ENCODE measurements around the gene NFATC3. TPM values are rescaled to one million over a fixed set of nuclear protein-coding genes. Genes with fewer than 3 reads are reported as not detected.

The NFATC3 gene
- polyA plus RNA-seq, 3 donors = 14.3 to 21.8 (median 15.8) TPM

- Histone ChIP-seq H4K20me1 (ENCODE audit: insufficient read depth, low read length) (peaks cover 6% of the 10 kb centered on the region), H3K4me1 (ENCODE audit: control insufficient read depth in 1 of 2, insufficient read depth in 2 of 2, low read length in 2 of 2) (peaks cover 25 to 49% of the 10 kb centered on the region in 2 donors), H3K79me2 (ENCODE audit: insufficient read depth, low read length) (no peaks in the 10 kb centered on the region), H3K36me3 (replicated peaks in 1 of 2; ENCODE audit: control insufficient read depth in 1 of 2, insufficient read depth in 2 of 2, low read length in 2 of 2) (peaks cover 11 to 17% of the 10 kb centered on the region in 2 donors), H3K9me3 (replicated peaks in 1 of 2; ENCODE audit: control insufficient read depth in 1 of 2, insufficient read depth in 1 of 2, low read length in 2 of 2) (no peaks in the 10 kb centered on the region), H3K9ac (ENCODE audit: insufficient read depth, low read length, poor library complexity, severe bottlenecking) (no peak overlapping the region), H3K4me3 (replicated peaks in 1 of 3; ENCODE audit: low read depth in 2 of 3, low read length in 3 of 3) (no peak overlapping the region), H3K4me2 (replicated peaks; ENCODE audit: extremely low read depth, low read length, poor library complexity, severe bottlenecking) (peak overlapping the region; percentile 84), H3K27me3 (ENCODE audit: control insufficient read depth in 2 of 2, insufficient read depth in 2 of 2, low read length in 2 of 2) (peaks cover 9 to 33% of the 10 kb centered on the region in 2 donors), H2AFZ (ENCODE audit: insufficient read depth, low read depth, low read length, poor library complexity, severe bottlenecking) (no peak overlapping the region), H3K27ac (ENCODE audit: low read depth in 1 of 2, low read length in 2 of 2) (no peak overlapping the region)
- intact Hi-C loops (cut with micrococcal nuclease) = loop anchor here in 1 of 2 donors (5.0 to 10.0 kb wide), 2 partner anchors 148 to 350 kb away; partner anchors contain the start of genes NFATC3 and NRN1L
- DNase-seq = no peak
- Mint-ChIP-seq H3K4me1 (peaks cover 28% of the 10 kb centered on the region), H3K4me3 (peak overlapping the region in 1 of 2 donors; percentile 74), H3K27me3 (ENCODE audit: low read depth in 3 of 3) (peaks cover 28 to 42% (median 31%) of the 10 kb centered on the region in 3 donors), H3K36me3 (peaks cover 10 to 17% of the 10 kb centered on the region in 2 donors), H3K27ac (no peak overlapping the region), H3K9me3 (peaks cover 0 to 19% (median 4%) of the 10 kb centered on the region in 7 donors)
- TF ChIP-seq, protein P1, sequence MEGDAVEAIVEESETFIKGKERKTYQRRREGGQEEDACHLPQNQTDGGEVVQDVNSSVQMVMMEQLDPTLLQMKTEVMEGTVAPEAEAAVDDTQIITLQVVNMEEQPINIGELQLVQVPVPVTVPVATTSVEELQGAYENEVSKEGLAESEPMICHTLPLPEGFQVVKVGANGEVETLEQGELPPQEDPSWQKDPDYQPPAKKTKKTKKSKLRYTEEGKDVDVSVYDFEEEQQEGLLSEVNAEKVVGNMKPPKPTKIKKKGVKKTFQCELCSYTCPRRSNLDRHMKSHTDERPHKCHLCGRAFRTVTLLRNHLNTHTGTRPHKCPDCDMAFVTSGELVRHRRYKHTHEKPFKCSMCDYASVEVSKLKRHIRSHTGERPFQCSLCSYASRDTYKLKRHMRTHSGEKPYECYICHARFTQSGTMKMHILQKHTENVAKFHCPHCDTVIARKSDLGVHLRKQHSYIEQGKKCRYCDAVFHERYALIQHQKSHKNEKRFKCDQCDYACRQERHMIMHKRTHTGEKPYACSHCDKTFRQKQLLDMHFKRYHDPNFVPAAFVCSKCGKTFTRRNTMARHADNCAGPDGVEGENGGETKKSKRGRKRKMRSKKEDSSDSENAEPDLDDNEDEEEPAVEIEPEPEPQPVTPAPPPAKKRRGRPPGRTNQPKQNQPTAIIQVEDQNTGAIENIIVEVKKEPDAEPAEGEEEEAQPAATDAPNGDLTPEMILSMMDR (IDR thresholded peaks at IDR 0.05) = no peak
- WGBS (ENCODE audit: insufficient coverage) = 77% methylated on average over 73 of the region's 73 CpGs
Measured at GRCh38 chr16:68235108-68235886, 150.1 kb downstream of the NFATC3 start.

GRCh38 chr16:68235887-68236136 is 150.6 kb downstream of the NFATC3 start, which contains the start of gene ESRP2:
Gene ESRP2, minus strand, starts transcription at chr16:68236127. Its CDS starts 82 bp downstream, at chr16:68236045.
- peaks cover 6% of the 10 kb centered on the region for H4K20me1 ChIP-seq (ENCODE audit: insufficient read depth, low read length)
- 4% methylated on average over 36 of the region's 36 CpGs for WGBS (ENCODE audit: insufficient coverage)
- no peak for DNase-seq

More at GRCh38 chr16:68235887-68236136, 150.6 kb downstream of the NFATC3 start, which contains the start of gene ESRP2:
- no peak within 1 kb of the TSS for H3K9ac ChIP-seq (ENCODE audit: insufficient read depth, low read length, poor library complexity, severe bottlenecking)
- intact Hi-C loops (cut with micrococcal nuclease) = loop anchor here in 1 of 2 donors (5.0 to 10.0 kb wide), 2 partner anchors 149 to 351 kb away; partner anchors contain the start of genes NFATC3 and NRN1L
- H3K36me3 ChIP-seq (replicated peaks in 1 of 2; ENCODE audit: control insufficient read depth in 1 of 2, insufficient read depth in 2 of 2, low read length in 2 of 2) = peaks cover 8 to 12% of the 10 kb centered on the region in 2 donors
- no peaks in the 10 kb centered on the region for H3K79me2 ChIP-seq (ENCODE audit: insufficient read depth, low read length)
- H3K27ac ChIP-seq (ENCODE audit: low read depth in 1 of 2, low read length in 2 of 2) = no peak within 1 kb of the TSS
- H3K27me3 ChIP-seq (ENCODE audit: control insufficient read depth in 2 of 2, insufficient read depth in 2 of 2, low read length in 2 of 2) = peaks cover 9 to 33% of the 10 kb centered on the region in 2 donors
- H3K4me1 ChIP-seq (ENCODE audit: control insufficient read depth in 1 of 2, insufficient read depth in 2 of 2, low read length in 2 of 2) = peaks cover 25 to 49% of the 10 kb centered on the region in 2 donors
- H3K9me3 ChIP-seq (replicated peaks in 1 of 2; ENCODE audit: control insufficient read depth in 1 of 2, insufficient read depth in 1 of 2, low read length in 2 of 2) = no peaks in the 10 kb centered on the region
- H3K9me3 Mint-ChIP-seq = peaks cover 0 to 19% (median 4%) of the 10 kb centered on the region in 7 donors
- peaks cover 6 to 13% of the 10 kb centered on the region in 2 donors for H3K36me3 Mint-ChIP-seq
- TF ChIP-seq, protein P1 (IDR thresholded peaks at IDR 0.05) = no peak
- peak within 1 kb of the TSS; percentile 84 for H3K4me2 ChIP-seq (replicated peaks; ENCODE audit: extremely low read depth, low read length, poor library complexity, severe bottlenecking)
- peak within 1 kb of the TSS in 2 of 7 donors; percentile 14 to 90 for H3K27ac Mint-ChIP-seq
- peaks cover 28 to 42% (median 31%) of the 10 kb centered on the region in 3 donors for H3K27me3 Mint-ChIP-seq (ENCODE audit: low read depth in 3 of 3)
- peaks cover 28% of the 10 kb centered on the region for H3K4me1 Mint-ChIP-seq
- peak within 1 kb of the TSS; percentile 97 to 99 for H3K4me3 Mint-ChIP-seq
- H2AFZ ChIP-seq (ENCODE audit: insufficient read depth, low read depth, low read length, poor library complexity, severe bottlenecking) = peak within 1 kb of the TSS; percentile 99
- H3K4me3 ChIP-seq (replicated peaks in 1 of 3; ENCODE audit: low read depth in 2 of 3, low read length in 3 of 3) = peak within 1 kb of the TSS; percentile 46 to 85 (median 70)

Data from CD14-positive monocyte (primary cell).